GM12865 (cell line): ENCODE data around the gene TMEM18.
"Not testable (repeated sequence)": the region's sequence is repeated elsewhere in the genome, so short reads cannot be mapped to it uniquely, and the experiment has no call there.

ENCODE experiments used
- DNase-seq: peaks from one replicate; pipeline ENCODE4 v3.0.0; 2010; ENCODE audit warnings: low read depth
- H3K4me3 ChIP-seq: 2 replicates; pipeline ENCODE4 v1.5.1; 2011; ENCODE audit warnings: mild to moderate bottlenecking, low read depth, low read length, control low read depth
- CTCF ChIP-seq: IDR thresholded peaks from 2 replicates; pipeline ENCODE4 v1.5.1; 2011; ENCODE audit warnings: low read length, control low read depth, low read depth, inconsistent platforms; ENCODE audit not compliant: insufficient read depth; ENCODE audit errors: missing control alignments

Gene TMEM18

GRCh38 chr2:709138-709765 lies 32.0 kb upstream of the TMEM18 start:
- DNase-seq, result no peak
- no peak for TF ChIP-seq CTCF
- no peak overlapping the region for H3K4me3 ChIP-seq

GRCh38 chr2:708667-709066 lies 31.5 kb upstream of the TMEM18 start:
- no peak for TF ChIP-seq CTCF
- no peak for DNase-seq
- H3K4me3 ChIP-seq, result no peak overlapping the region

- peak; percentile 73 for DNase-seq
- no peak for TF ChIP-seq CTCF
- H3K4me3 ChIP-seq, result no peak overlapping the region
These were observed 28.8 kb upstream of the TMEM18 start for GRCh38 chr2:705971-706511.

- not testable (repeated sequence) for DNase-seq, H3K4me3 ChIP-seq
These were observed 25.6 kb upstream of the TMEM18 start for GRCh38 chr2:702765-703164.

- TF ChIP-seq CTCF, result no peak
- no peak for DNase-seq
- H3K4me3 ChIP-seq, result no peak overlapping the region
These were observed 19.9 kb upstream of the TMEM18 start for GRCh38 chr2:696999-697627.

GRCh38 chr2:696463-696862 lies 19.3 kb upstream of the TMEM18 start:
- no peak for DNase-seq
- TF ChIP-seq CTCF, result no peak
- H3K4me3 ChIP-seq, result no peak overlapping the region

- no peak overlapping the region for H3K4me3 ChIP-seq
- no peak for DNase-seq
- no peak for TF ChIP-seq CTCF
These were observed 17.8 kb upstream of the TMEM18 start for GRCh38 chr2:694906-695510.
